Duodenal mucosa (tissue), 2 donors: ENCODE data around the gene PRKAG1.

Experiments
- H3K27ac ChIP-seq: one replicate; pipeline ENCODE4 v1.7.0; 2013; ENCODE audit warnings: low read depth, low read length
- H3K27me3 ChIP-seq, 2 donors: one replicate each; pipeline ENCODE4 v1.7.0; 2013; ENCODE audit warnings: low read length in 2 of 2, control low read depth in 1 of 2; ENCODE audit not compliant: insufficient read depth in 2 of 2, control insufficient read depth in 1 of 2
- H3K36me3 ChIP-seq, 2 donors: one replicate each; pipeline ENCODE4 v1.7.0; 2013; ENCODE audit warnings: low read length in 2 of 2, control low read depth in 1 of 2; ENCODE audit not compliant: insufficient read depth in 2 of 2, control insufficient read depth in 1 of 2
- H3K4me1 ChIP-seq, 2 donors: one replicate each; pipeline ENCODE4 v1.7.0; 2013; ENCODE audit warnings: low read length in 2 of 2, control low read depth in 1 of 2; ENCODE audit not compliant: insufficient read depth in 2 of 2, control insufficient read depth in 1 of 2
- H3K4me3 ChIP-seq, 2 donors: one replicate each; pipeline ENCODE4 v1.7.0; 2013; ENCODE audit warnings: low read length in 2 of 2, low read depth in 1 of 2
- H3K9ac ChIP-seq, 2 donors: one replicate each; pipeline ENCODE4 v1.7.0; 2013; ENCODE audit warnings: low read length in 2 of 2, low read depth in 1 of 2
- H3K9me3 ChIP-seq, 2 donors: one replicate each; pipeline ENCODE4 v1.7.0; 2013; ENCODE audit warnings: low read length in 2 of 2, control low read depth in 1 of 2; ENCODE audit not compliant: control insufficient read depth in 1 of 2

PRKAG1 gene

DNA sequence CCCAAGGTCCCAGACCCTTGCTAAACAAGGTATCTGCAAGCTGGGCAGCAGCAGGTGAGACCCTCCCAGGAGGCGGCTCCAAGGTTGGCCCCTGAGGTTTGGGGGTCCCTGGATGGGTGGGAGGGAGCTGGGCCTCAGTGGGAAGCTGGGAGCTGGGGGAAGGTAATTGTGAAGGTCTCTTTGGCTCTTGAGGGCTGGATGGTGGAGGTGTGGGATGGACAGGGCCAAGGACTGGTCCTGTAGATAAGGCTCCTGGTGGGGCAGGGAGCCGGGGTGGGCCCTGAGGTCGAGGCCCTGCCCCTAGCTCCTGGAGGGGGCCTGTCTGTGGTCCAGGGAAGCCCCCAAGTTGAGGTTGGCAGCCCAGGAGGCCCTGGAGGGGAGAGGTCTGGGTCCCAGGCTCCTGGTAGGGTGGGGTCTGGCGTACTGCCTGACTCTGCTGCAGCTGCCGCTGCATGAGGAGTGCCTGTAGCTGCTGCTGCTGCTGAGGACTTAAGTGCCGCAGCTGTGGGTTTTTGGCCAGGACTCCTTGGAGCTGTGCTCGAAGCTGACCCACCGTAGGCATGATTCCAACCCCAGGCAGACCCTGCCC lies 13.1 kb upstream of the PRKAG1 start:
- no peaks in the 10 kb centered on the region for H3K9me3 ChIP-seq
- no peak overlapping the region for H3K4me3 ChIP-seq
- H3K4me1 ChIP-seq: peaks cover under 1 to 2% of the 10 kb centered on the region in 2 donors
- H3K27me3 ChIP-seq: no peaks in the 10 kb centered on the region
- peaks cover 57 to 85% of the 10 kb centered on the region in 2 donors for H3K36me3 ChIP-seq
- H3K27ac ChIP-seq: no peak overlapping the region
- H3K9ac ChIP-seq: no peak overlapping the region

DNA sequence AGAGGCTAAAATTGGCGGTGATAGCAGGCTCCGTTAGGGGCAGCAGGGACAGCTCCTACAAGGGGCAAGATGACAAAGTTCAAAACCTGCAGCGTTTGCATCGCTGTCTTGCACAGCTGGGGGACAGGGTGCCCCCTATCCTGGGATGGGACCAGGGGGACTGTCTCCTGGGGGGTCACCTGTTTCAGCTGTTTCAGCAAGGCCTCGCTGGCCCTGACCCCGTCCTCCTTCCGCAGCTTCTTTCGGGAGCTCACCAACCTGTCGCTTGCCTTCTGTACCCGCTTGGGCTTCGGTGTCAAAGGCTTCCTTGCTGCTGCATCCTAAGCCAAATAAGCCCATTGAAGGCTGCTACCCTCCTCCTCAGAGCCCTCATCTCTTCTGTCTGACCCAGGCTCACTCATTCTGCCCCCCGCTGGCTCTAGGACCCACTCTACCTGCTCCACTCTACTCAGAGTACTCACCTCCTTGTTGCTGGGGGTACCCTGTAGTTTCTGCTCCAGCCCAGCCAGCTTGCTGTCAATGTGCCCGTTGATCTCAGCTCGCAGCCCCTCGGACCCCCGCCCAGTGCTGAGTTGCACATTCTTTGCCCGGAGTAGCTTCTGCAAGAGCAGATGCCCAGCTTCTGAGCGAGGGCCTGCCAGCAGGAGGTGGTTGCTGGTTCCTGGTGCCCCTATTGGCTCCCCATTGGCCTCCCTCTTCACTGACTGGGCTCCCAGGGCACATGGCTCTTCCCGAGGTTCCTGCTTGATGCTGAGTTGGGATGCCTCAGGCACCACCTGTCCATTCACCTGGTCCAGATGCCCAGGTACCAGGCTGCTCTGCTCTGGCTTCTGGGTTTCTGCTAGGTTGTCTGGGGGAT lies 12.4 kb upstream of the PRKAG1 start:
- H3K9ac ChIP-seq: no peak overlapping the region
- H3K27ac ChIP-seq: no peak overlapping the region

DNA sequence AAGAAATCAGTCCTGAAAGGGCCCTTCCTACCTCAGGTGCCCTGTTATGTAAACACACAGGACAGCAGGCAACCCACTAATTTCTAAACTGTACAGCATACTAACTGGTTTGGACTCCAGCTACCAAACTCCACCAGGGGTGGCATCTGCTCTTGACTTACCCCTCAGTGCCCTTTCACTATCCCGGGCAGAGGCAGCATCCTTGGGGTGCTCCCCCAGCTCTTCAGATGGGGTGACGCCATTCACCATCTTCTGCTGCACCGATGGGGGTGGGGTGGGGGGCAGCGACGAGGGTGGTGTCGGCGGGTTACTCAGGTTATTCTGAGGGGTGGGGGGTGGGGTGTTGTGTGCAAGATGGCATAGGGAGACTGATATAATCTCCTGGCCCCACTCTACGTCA lies 11.5 kb upstream of the PRKAG1 start:
- no peaks in the 10 kb centered on the region for H3K9me3 ChIP-seq
- H3K4me1 ChIP-seq: peaks cover 6 to 7% of the 10 kb centered on the region in 2 donors
- no peak overlapping the region for H3K27ac ChIP-seq
- no peak overlapping the region for H3K4me3 ChIP-seq
- peaks cover 71 to 91% of the 10 kb centered on the region in 2 donors for H3K36me3 ChIP-seq
- no peaks in the 10 kb centered on the region for H3K27me3 ChIP-seq
- no peak overlapping the region for H3K9ac ChIP-seq

More for the DNA sequence above, 12.4 kb upstream of the PRKAG1 start:
- H3K4me1 ChIP-seq: peaks cover 6 to 7% of the 10 kb centered on the region in 2 donors
- H3K36me3 ChIP-seq: peaks cover 63 to 88% of the 10 kb centered on the region in 2 donors
- H3K27me3 ChIP-seq: no peaks in the 10 kb centered on the region
- H3K9me3 ChIP-seq: no peaks in the 10 kb centered on the region
- no peak overlapping the region for H3K4me3 ChIP-seq

DNA sequence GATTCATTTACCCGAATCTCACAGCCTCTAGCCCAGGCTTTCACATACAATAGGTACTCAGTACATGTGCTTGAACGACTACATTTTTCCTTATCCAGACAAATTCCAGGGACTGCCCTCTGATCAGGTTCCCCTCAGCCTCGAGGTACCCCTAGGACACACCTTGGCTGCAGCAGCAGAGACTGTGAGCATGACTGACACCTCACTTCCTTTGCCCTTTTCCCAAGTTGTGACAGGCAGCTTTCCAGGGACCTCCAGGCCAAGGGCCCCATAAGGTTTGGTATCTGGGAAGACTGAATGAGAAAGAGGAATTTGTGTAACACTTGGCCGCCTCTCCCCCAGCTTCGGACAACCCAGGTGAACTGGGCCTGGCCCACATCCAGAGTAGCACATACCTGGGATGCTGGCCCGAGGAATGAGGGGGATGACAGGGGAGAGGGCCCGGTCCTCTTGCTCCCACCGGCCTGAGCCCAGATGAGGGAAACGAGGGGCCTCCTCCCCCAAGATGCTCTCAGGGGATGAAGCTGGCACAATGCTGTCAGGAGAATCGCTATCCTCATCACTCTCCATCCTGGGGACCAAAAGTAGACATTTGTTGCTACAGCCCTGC lies 10.2 kb upstream of the PRKAG1 start:
- no peak overlapping the region for H3K27ac ChIP-seq
- H3K9ac ChIP-seq: no peak overlapping the region
- H3K4me1 ChIP-seq: peaks cover 6 to 7% of the 10 kb centered on the region in 2 donors
- H3K36me3 ChIP-seq: peaks cover 72 to 91% of the 10 kb centered on the region in 2 donors
- H3K27me3 ChIP-seq: no peaks in the 10 kb centered on the region
- H3K9me3 ChIP-seq: no peaks in the 10 kb centered on the region
- no peak overlapping the region for H3K4me3 ChIP-seq

DNA sequence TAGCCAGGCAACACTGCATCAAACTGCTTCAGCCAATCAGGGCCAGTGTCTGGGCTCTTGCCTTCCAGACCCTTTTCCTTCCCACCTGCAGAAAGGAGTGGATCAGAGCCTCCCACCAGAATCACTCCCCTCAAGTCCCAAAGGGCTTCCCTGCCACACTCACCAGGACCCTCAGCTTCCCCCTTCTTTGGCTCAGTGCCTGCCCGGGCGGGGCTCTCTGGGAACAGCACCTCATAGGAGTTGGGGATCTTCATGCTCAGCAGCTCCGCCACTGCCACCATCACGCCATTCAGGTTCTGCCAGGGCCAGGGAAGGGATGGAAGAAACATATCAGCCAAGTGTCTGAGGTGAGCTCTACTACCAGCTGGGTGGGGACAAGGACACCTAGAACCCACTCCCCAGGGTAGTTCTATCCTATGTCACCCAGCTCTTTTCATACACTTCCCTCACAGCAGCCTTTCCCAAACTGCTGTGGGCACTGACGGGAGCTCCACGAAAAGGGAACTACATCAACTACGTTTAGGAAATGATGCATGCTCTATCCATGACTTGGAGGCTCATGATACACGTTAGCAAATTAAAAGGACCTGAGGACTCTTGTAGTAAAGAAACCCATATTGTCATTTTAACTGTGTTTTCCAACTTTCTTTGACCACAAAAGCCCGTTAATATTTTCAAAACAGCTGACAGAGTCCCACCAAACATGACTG lies 9.4 kb upstream of the PRKAG1 start:
- H3K27ac ChIP-seq: no peak overlapping the region
- H3K36me3 ChIP-seq: peaks cover 69 to 92% of the 10 kb centered on the region in 2 donors
- H3K4me1 ChIP-seq: peaks cover 6 to 7% of the 10 kb centered on the region in 2 donors
- no peaks in the 10 kb centered on the region for H3K9me3 ChIP-seq
- H3K4me3 ChIP-seq: no peak overlapping the region
- H3K27me3 ChIP-seq: no peaks in the 10 kb centered on the region
- no peak overlapping the region for H3K9ac ChIP-seq

DNA sequence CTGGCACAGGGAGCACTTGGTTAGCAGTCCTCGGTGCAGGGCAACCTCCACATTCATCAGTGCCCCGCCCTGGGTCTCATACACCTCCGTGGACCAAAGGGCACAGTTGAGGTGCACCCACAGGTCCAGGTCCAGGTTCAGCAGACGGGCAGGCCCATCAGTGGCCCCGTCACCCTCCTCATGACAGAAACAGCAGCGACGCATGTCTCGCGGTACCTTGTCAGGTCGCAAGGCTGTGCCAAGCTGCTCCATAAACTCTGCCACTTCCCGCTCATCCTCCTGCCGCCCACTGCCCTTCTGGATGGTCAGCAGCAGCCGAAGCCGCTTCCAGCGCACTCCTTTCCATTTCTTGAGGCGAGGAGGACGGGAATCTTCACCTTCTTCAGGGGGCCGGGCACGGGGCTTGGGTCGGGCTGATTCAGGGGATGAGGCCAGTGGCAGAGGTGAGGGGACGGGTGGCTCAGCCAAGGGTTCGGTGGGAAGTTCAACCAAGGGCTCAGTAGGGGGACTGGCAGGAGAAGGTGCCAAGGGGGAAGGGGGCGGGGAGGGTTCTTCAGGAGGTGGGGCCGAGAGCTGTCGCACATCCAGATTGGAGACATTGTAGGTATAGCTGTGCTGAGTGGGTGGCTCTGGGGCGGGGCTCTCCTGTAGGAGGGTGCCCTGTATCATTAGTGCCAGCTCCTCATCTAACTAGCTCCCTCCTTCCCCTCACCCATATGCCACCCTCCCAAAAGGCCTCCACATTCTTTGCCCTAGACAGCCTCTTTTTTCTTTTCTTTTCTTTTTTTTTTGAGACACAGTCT lies 8.3 kb upstream of the PRKAG1 start:
- H3K27ac ChIP-seq: no peak overlapping the region
- no peak overlapping the region for H3K9ac ChIP-seq
- peaks cover 65 to 92% of the 10 kb centered on the region in 2 donors for H3K36me3 ChIP-seq
- H3K4me1 ChIP-seq: peaks cover 6 to 7% of the 10 kb centered on the region in 2 donors
- H3K27me3 ChIP-seq: no peaks in the 10 kb centered on the region
- no peaks in the 10 kb centered on the region for H3K9me3 ChIP-seq
- H3K4me3 ChIP-seq: no peak overlapping the region

DNA sequence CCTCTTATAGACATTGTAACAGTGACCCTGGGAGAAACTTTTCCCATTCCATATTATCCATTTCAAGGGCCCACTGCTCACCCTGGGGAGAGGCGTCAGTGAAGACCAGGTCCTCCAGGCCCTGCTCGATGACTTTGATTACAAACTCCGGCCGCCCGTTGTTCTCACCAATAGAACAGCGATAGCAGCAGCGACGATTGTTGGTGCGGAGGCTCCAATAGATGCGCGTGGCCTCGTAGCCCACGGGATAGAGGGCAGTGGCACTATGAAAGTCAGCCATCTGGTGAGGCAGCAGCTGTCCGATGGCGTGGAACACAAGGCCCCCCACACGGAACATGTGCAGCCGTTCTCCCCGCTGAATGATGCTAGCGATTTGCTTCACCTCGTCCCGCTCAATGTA lies 7.5 kb upstream of the PRKAG1 start:
- H3K9me3 ChIP-seq: no peaks in the 10 kb centered on the region
- no peak overlapping the region for H3K27ac ChIP-seq
- no peak overlapping the region for H3K4me3 ChIP-seq
- peaks cover 58 to 91% of the 10 kb centered on the region in 2 donors for H3K36me3 ChIP-seq
- no peaks in the 10 kb centered on the region for H3K27me3 ChIP-seq
- no peak overlapping the region for H3K9ac ChIP-seq
- H3K4me1 ChIP-seq: peaks cover 6 to 7% of the 10 kb centered on the region in 2 donors

DNA sequence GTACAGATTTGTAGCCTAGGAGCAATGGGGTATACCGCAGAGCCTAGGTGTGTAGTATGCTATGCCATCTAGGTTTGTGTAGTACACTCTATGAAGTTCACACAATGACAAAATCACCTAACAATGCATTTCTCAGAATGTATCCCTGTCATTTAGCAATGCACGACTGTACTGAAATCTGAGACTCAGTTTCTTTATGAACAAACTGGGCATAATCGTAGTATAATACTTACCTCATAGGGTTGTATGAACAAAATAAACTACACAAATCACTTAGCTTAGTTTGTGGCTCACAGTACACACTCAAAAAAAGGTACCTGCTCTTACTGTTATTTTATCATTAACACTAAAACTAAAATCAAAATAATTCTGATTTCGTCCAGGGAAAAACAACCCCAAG lies 6.9 kb upstream of the PRKAG1 start:
- Histone ChIP-seq H3K4me1 (peaks cover 6 to 7% of the 10 kb centered on the region in 2 donors), H3K9me3 (no peaks in the 10 kb centered on the region), H3K4me3 (no peak overlapping the region), H3K27me3 (no peaks in the 10 kb centered on the region), H3K27ac (no peak overlapping the region), H3K36me3 (peaks cover 58 to 84% of the 10 kb centered on the region in 2 donors), H3K9ac (no peak overlapping the region)

DNA sequence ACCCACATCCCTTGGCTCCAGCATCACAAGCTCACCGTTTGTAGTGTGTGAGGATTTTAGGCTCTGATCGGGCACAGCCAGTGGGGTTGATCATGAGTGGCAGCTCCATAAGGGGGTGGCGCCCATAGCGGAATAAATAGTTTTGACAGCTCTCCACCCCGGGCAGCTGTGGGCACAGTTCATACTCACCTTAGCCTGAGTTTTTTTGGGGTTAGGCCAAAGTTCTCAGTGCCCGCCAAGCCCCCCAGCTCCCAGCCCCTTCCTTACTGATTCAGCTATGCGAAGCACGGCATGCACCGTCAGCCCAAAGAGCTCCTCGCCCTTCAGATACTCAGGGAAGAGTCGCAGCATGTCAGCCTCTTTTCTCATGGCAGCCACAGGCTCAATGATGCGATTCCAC lies 6.0 kb upstream of the PRKAG1 start:
- Histone ChIP-seq H3K27me3 (no peaks in the 10 kb centered on the region), H3K4me1 (peaks cover 6 to 7% of the 10 kb centered on the region in 2 donors), H3K4me3 (no peak overlapping the region), H3K36me3 (peaks cover 54 to 82% of the 10 kb centered on the region in 2 donors), H3K9ac (no peak overlapping the region), H3K9me3 (no peaks in the 10 kb centered on the region), H3K27ac (no peak overlapping the region)
